GM19438 (cell line): ENCODE data around the gene DDX54.

Experiments used
- ATAC-seq: cut with Tn5 transposase; IDR thresholded peaks from one replicate; pipeline ENCODE4 v1.9.1; 2021; ENCODE audit warnings: low read depth; ENCODE audit not compliant: unreplicated experiment

Gene DDX54

GRCh38 chr12:113165521-113166450, 19.5 kb downstream of the DDX54 start:
- no peak for ATAC-seq

- no peak for ATAC-seq
Measured at GRCh38 chr12:113164014-113164413, 21.3 kb downstream of the DDX54 start.

GRCh38 chr12:113163030-113163360, 22.3 kb downstream of the DDX54 start:
- ATAC-seq, result no peak

- ATAC-seq, result no peak
Measured at GRCh38 chr12:113162102-113163029, 22.9 kb downstream of the DDX54 start.

GRCh38 chr12:113161415-113162016, 23.8 kb downstream of the DDX54 start:
- no peak for ATAC-seq

GRCh38 chr12:113159937-113160336, 25.3 kb downstream of the DDX54 start:
- no peak for ATAC-seq

- ATAC-seq, result no peak
Measured at GRCh38 chr12:113158439-113159203, 26.7 kb downstream of the DDX54 start.

- ATAC-seq, result no peak
Measured at GRCh38 chr12:113157218-113157859, 27.9 kb downstream of the DDX54 start.

GRCh38 chr12:113155646-113156045, 29.6 kb downstream of the DDX54 start:
- no peak for ATAC-seq

- ATAC-seq, result no peak
Measured at GRCh38 chr12:113155060-113155459, 30.2 kb downstream of the DDX54 start.

GRCh38 chr12:113154351-113154973, 30.8 kb downstream of the DDX54 start:
- ATAC-seq, result no peak

GRCh38 chr12:113152835-113153814, 32.2 kb downstream of the DDX54 start:
- ATAC-seq, result no peak

GRCh38 chr12:113152196-113152834, 33.0 kb downstream of the DDX54 start:
- ATAC-seq, result no peak

- no peak for ATAC-seq
Measured at GRCh38 chr12:113151655-113152054, 33.6 kb downstream of the DDX54 start.

- ATAC-seq, result no peak
Measured at GRCh38 chr12:113149361-113150150, 35.7 kb downstream of the DDX54 start, which contains the start of gene CFAP73. CFAP73 (plus strand) TSS chr12:113149724; CDS start chr12:113149858, 134 bp downstream.

GRCh38 chr12:113146999-113147398, 38.3 kb downstream of the DDX54 start:
- no peak for ATAC-seq
